ENCODE data around the gene MTMR12.

DNA sequence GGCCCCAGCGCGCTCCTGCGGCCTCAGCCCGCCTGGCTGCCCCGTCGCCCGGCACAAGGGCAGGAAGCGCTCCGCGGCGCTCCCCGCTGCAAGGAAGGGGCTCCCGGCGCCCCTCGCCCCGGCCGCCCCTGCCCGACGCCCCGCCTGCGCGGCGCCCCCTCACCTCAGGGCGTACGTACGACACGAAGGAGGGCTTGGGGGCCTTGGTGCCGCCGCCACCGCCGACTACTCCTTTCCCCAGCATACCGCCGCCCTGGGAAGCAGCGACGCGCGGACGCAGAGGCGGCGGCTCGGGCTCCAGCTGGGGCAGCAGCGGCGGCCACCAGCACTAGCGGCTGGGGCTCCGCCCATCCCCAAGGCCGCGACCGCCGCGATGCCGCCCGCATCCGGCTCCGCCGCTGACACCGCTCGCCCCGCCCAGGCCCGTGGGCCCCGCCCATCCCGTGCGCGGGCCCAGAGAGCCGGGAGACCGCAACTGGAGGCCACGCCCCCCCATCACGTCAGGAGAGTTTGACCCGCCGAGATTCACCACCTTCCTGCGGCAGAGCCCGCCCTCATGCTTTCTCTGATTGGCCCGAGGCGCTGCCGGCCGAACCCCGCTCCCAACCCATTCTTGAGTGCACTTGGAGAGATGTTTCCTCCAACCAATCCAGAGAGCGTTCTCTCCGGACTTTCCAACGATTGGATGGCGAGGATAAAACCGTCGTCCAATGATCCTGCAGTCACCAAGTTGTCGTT, at the start of gene MTMR12:
- TF ChIP-seq, protein P1, sequence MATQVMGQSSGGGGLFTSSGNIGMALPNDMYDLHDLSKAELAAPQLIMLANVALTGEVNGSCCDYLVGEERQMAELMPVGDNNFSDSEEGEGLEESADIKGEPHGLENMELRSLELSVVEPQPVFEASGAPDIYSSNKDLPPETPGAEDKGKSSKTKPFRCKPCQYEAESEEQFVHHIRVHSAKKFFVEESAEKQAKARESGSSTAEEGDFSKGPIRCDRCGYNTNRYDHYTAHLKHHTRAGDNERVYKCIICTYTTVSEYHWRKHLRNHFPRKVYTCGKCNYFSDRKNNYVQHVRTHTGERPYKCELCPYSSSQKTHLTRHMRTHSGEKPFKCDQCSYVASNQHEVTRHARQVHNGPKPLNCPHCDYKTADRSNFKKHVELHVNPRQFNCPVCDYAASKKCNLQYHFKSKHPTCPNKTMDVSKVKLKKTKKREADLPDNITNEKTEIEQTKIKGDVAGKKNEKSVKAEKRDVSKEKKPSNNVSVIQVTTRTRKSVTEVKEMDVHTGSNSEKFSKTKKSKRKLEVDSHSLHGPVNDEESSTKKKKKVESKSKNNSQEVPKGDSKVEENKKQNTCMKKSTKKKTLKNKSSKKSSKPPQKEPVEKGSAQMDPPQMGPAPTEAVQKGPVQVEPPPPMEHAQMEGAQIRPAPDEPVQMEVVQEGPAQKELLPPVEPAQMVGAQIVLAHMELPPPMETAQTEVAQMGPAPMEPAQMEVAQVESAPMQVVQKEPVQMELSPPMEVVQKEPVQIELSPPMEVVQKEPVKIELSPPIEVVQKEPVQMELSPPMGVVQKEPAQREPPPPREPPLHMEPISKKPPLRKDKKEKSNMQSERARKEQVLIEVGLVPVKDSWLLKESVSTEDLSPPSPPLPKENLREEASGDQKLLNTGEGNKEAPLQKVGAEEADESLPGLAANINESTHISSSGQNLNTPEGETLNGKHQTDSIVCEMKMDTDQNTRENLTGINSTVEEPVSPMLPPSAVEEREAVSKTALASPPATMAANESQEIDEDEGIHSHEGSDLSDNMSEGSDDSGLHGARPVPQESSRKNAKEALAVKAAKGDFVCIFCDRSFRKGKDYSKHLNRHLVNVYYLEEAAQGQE (IDR thresholded peaks at IDR 0.05; ENCODE audit: unreplicated experiment), result no peak
- no peak for TF ChIP-seq CTCF (conservative IDR thresholded peaks at IDR 0.05; ENCODE audit: low read depth in 2 of 2)
- peak; percentile 52; the same call in 1 of the 2 replicates for TF ChIP-seq CREB1 (CRISPR knock-in tag; IDR thresholded peaks at IDR 0.05; ENCODE audit: low read depth)
- TF ChIP-seq ZNF331 (CRISPR knock-in tag; IDR thresholded peaks at IDR 0.05; ENCODE audit: low read depth), result no peak
- peak; percentile 86 for TF ChIP-seq POLR2AphosphoS5 (IDR thresholded peaks at IDR 0.05; ENCODE audit: low read depth)
- no peak for TF ChIP-seq EZH2phosphoT487 (IDR thresholded peaks at IDR 0.05; ENCODE audit: unreplicated experiment)
- no peak for TF ChIP-seq EZH2 (IDR thresholded peaks at IDR 0.05; ENCODE audit: low read depth, unreplicated experiment)

Measured in GM23338 (cell line).